Natural killer cell (primary cell): ENCODE measurements around the gene SLK. TPM values are rescaled to one million over a fixed set of nuclear protein-coding genes. Genes with fewer than 3 reads are reported as not detected.

Experiments
- ATAC-seq, 3 donors: fragments of 150-1000 bp in 2 of 3; fragments of 200-7000 bp in 1 of 3; cut with Tn5 transposase; 1 replicate in 1 of 3; 2 replicates in 2 of 3; pipeline ENCODE4 v1.10.0; 2021; ENCODE audit warnings: mild to moderate bottlenecking in 2 of 3, moderate library complexity in 2 of 3
- DNase-seq, 2 donors: peaks; one replicate each; pipeline versions ENCODE4 v3.0.0 to v3.0.0-alpha.2; 2013 to 2021; ENCODE audit warnings: mixed read lengths in 1 of 2
- H3K27ac ChIP-seq: one replicate; pipeline ENCODE4 v1.5.1; 2013; ENCODE audit warnings: mild to moderate bottlenecking, low read length
- H3K27me3 ChIP-seq: one replicate; pipeline ENCODE4 v1.6.1; 2013; ENCODE audit warnings: low read length; ENCODE audit not compliant: control insufficient read depth, insufficient read depth
- H3K36me3 ChIP-seq: one replicate; pipeline ENCODE4 v1.6.1; 2013; ENCODE audit warnings: low read length; ENCODE audit not compliant: control insufficient read depth, insufficient read depth
- H3K4me1 ChIP-seq: one replicate; pipeline ENCODE4 v1.6.1; 2013; ENCODE audit warnings: low read length; ENCODE audit not compliant: control insufficient read depth, insufficient read depth
- H3K4me3 ChIP-seq: one replicate; pipeline ENCODE4 v1.5.1; 2013; ENCODE audit warnings: low read length
- H3K9me3 ChIP-seq: one replicate; pipeline ENCODE4 v1.6.1; 2013; ENCODE audit warnings: low read length; ENCODE audit not compliant: control insufficient read depth, insufficient read depth
- H3K27ac Mint-ChIP-seq, 2 donors: one replicate each; pipeline ENCODE4 v1.8.0; 2022; ENCODE audit warnings: mild to moderate bottlenecking in 2 of 2, mixed read lengths in 2 of 2, moderate library complexity in 1 of 2
- H3K27me3 Mint-ChIP-seq, 2 donors: one replicate each; pipeline ENCODE4 v1.8.0; 2022; ENCODE audit warnings: low read depth in 2 of 2, mixed read lengths in 2 of 2
- H3K36me3 Mint-ChIP-seq: one replicate; pipeline ENCODE4 v1.8.0; 2022; ENCODE audit warnings: mixed read lengths
- H3K4me1 Mint-ChIP-seq, 2 donors: one replicate each; pipeline ENCODE4 v1.8.0; 2022; ENCODE audit warnings: mixed read lengths in 2 of 2
- H3K4me3 Mint-ChIP-seq: one replicate; pipeline ENCODE4 v1.8.0; 2022; ENCODE audit warnings: mild to moderate bottlenecking, moderate library complexity, mixed read lengths
- H3K9me3 Mint-ChIP-seq, 2 donors: one replicate each; pipeline ENCODE4 v1.8.0; 2022; ENCODE audit warnings: mixed read lengths in 2 of 2
- CTCF ChIP-seq: fragments of 200-600 bp; IDR thresholded peaks from one replicate; pipeline ENCODE4 v1.8.0; 2022; ENCODE audit warnings: antibody characterized with exemption
- WGBS: methylation state at CpG from one replicate; pipeline ENCODE4 v1.1.7; 2013; ENCODE audit warnings: missing lambda C conversion rate; ENCODE audit not compliant: insufficient coverage; 5-methylcytosine and 5-hydroxymethylcytosine counted together
- intact Hi-C: fragments of 100-400 bp; cut with micrococcal nuclease; formaldehyde crosslinking; loops from one replicate; pipeline ENCODE4 v1.14.2; 2022
- total RNA-seq, 4 donors: library from RNA; stranded (reverse); fragments of 120-200 nt in 1 of 4; gene quantifications; one replicate each; pipeline versions ENCODE4 v1.2.3 to v1.2.4, GENCODE V29; 2013 to 2022

Gene SLK
- total RNA-seq, 3 donors from 2014 or later (not counting 1 experiment from before 2014, with no cell fraction given) = 33.4 to 48.7 (median 40.3) TPM

- Mint-ChIP-seq H3K4me1 (peaks cover 5% of the 10 kb centered on the region in 2 donors), H3K4me3 (no peak overlapping the region), H3K9me3 (no peaks in the 10 kb centered on the region), H3K27ac (no peak overlapping the region), H3K27me3 (no peaks in the 10 kb centered on the region), H3K36me3 (no peaks in the 10 kb centered on the region)
- Histone ChIP-seq H3K4me1 (no peaks in the 10 kb centered on the region), H3K36me3 (no peaks in the 10 kb centered on the region), H3K27me3 (no peaks in the 10 kb centered on the region), H3K4me3 (no peak overlapping the region), H3K9me3 (no peaks in the 10 kb centered on the region), H3K27ac (no peak overlapping the region)
- ATAC-seq = no peak
- DNase-seq = no peak
- no peak for TF ChIP-seq CTCF
- intact Hi-C loops = no loop called here
- WGBS = 47% methylated on average over 3 of the region's 3 CpGs
Observed at GRCh38 chr10:103947799-103948516, 19.0 kb upstream of the SLK start.

GRCh38 chr10:103949728-103950127 is 17.2 kb upstream of the SLK start:
- intact Hi-C loops = no loop called here
- 85% methylated on average over 3 of the region's 4 CpGs for WGBS
- H3K4me3 Mint-ChIP-seq = no peak overlapping the region
- H3K9me3 Mint-ChIP-seq = no peaks in the 10 kb centered on the region
- peaks cover 5% of the 10 kb centered on the region in 2 donors for H3K4me1 Mint-ChIP-seq
- H3K36me3 ChIP-seq = no peaks in the 10 kb centered on the region
- no peaks in the 10 kb centered on the region for H3K27me3 Mint-ChIP-seq
- H3K9me3 ChIP-seq = no peaks in the 10 kb centered on the region
- H3K27me3 ChIP-seq = no peaks in the 10 kb centered on the region
- DNase-seq (no peak), ATAC-seq (no peak)
- H3K27ac Mint-ChIP-seq = no peak overlapping the region
- no peaks in the 10 kb centered on the region for H3K36me3 Mint-ChIP-seq
- H3K4me3 ChIP-seq = no peak overlapping the region
- H3K27ac ChIP-seq = no peak overlapping the region
- no peaks in the 10 kb centered on the region for H3K4me1 ChIP-seq
- TF ChIP-seq CTCF = no peak

- intact Hi-C loops = no loop called here
- DNase-seq = no peak
- peaks cover 0 to 3% of the 10 kb centered on the region in 2 donors for H3K27me3 Mint-ChIP-seq
- no peaks in the 10 kb centered on the region for H3K9me3 ChIP-seq
- H3K4me3 Mint-ChIP-seq = no peak overlapping the region
- no peak overlapping the region for H3K27ac ChIP-seq
- no peaks in the 10 kb centered on the region for H3K36me3 ChIP-seq
- H3K4me1 Mint-ChIP-seq = peaks cover 5% of the 10 kb centered on the region in 2 donors
- no peaks in the 10 kb centered on the region for H3K36me3 Mint-ChIP-seq
- 81% methylated on average over 2 of the region's 2 CpGs for WGBS
- H3K4me1 ChIP-seq = no peaks in the 10 kb centered on the region
- no peak for TF ChIP-seq CTCF
- H3K4me3 ChIP-seq = no peak overlapping the region
- ATAC-seq = no peak
- no peak overlapping the region for H3K27ac Mint-ChIP-seq
- H3K27me3 ChIP-seq = no peaks in the 10 kb centered on the region
- no peaks in the 10 kb centered on the region for H3K9me3 Mint-ChIP-seq
Observed at GRCh38 chr10:103951183-103951582, 15.8 kb upstream of the SLK start.

GRCh38 chr10:103951942-103952341 is 15.0 kb upstream of the SLK start:
- peaks cover 0 to 3% of the 10 kb centered on the region in 2 donors for H3K27me3 Mint-ChIP-seq
- H3K9me3 Mint-ChIP-seq = no peaks in the 10 kb centered on the region
- H3K27ac Mint-ChIP-seq = no peak overlapping the region
- peaks cover 5% of the 10 kb centered on the region in 2 donors for H3K4me1 Mint-ChIP-seq
- ATAC-seq (no peak), DNase-seq (no peak)
- Histone ChIP-seq H3K36me3 (no peaks in the 10 kb centered on the region), H3K9me3 (no peaks in the 10 kb centered on the region), H3K27me3 (no peaks in the 10 kb centered on the region), H3K4me1 (no peaks in the 10 kb centered on the region), H3K27ac (no peak overlapping the region), H3K4me3 (no peak overlapping the region)
- no peaks in the 10 kb centered on the region for H3K36me3 Mint-ChIP-seq
- H3K4me3 Mint-ChIP-seq = no peak overlapping the region
- intact Hi-C loops = no loop called here
- 93% methylated on average over 4 of the region's 4 CpGs for WGBS
- TF ChIP-seq CTCF = no peak
